ENCODE measurements around the gene LHFPL3.

DNA sequence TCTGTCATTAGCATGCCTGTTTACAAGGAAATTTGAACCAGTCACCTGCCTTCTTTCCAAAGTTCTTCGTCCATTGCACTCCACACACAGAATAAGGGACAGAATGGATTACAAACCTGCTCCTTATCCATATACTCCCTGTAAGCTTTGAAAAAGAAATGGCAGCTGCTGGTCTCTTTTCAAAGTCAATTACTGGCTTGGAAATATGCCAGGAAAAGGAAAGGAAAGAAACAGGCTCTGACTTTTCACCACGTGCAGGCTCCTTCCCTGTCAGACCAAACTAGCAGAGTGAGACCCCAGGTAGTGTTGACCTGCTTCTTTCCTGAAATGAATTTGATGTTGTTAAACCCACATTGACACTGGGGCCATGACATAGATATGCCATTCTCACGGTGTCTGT, 84.5 kb downstream of the LHFPL3 start:
- TF ChIP-seq, protein P1, sequence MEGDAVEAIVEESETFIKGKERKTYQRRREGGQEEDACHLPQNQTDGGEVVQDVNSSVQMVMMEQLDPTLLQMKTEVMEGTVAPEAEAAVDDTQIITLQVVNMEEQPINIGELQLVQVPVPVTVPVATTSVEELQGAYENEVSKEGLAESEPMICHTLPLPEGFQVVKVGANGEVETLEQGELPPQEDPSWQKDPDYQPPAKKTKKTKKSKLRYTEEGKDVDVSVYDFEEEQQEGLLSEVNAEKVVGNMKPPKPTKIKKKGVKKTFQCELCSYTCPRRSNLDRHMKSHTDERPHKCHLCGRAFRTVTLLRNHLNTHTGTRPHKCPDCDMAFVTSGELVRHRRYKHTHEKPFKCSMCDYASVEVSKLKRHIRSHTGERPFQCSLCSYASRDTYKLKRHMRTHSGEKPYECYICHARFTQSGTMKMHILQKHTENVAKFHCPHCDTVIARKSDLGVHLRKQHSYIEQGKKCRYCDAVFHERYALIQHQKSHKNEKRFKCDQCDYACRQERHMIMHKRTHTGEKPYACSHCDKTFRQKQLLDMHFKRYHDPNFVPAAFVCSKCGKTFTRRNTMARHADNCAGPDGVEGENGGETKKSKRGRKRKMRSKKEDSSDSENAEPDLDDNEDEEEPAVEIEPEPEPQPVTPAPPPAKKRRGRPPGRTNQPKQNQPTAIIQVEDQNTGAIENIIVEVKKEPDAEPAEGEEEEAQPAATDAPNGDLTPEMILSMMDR (conservative IDR thresholded peaks at IDR 0.05; ENCODE audit: low read length): no peak
- TF ChIP-seq EZH2phosphoT487 (IDR thresholded peaks at IDR 0.05; ENCODE audit: borderline replicate concordance, low read depth, low read length): no peak

All from OCI-LY7 (cell line).